Osteocyte (in vitro differentiated cells): ENCODE data around the gene MS4A4A. TPM values are rescaled to one million over a fixed set of nuclear protein-coding genes. Genes with fewer than 3 reads are reported as not detected.
A peak's percentile ranks its signal among the peaks of the same experiment; 100 is the strongest.

Experiments
- DNase-seq: peaks from one replicate; pipeline ENCODE4 v3.0.0; 2021; ENCODE audit warnings: mixed read lengths; ENCODE audit not compliant: unreplicated experiment; ENCODE audit errors: extremely low spot score
- H3K27ac Mint-ChIP-seq: one replicate; pipeline ENCODE4 v1.8.0; 2021; ENCODE audit warnings: mild to moderate bottlenecking, mixed read lengths; ENCODE audit not compliant: unreplicated experiment
- H3K27me3 Mint-ChIP-seq: one replicate; pipeline ENCODE4 v1.8.0; 2021; ENCODE audit warnings: mixed read lengths; ENCODE audit not compliant: unreplicated experiment
- H3K36me3 Mint-ChIP-seq: one replicate; pipeline ENCODE4 v1.8.0; 2021; ENCODE audit warnings: mixed read lengths; ENCODE audit not compliant: unreplicated experiment
- H3K4me1 Mint-ChIP-seq: one replicate; pipeline ENCODE4 v1.8.0; 2021; ENCODE audit warnings: mixed read lengths; ENCODE audit not compliant: unreplicated experiment
- H3K4me3 Mint-ChIP-seq: one replicate; pipeline ENCODE4 v1.8.0; 2021; ENCODE audit warnings: mild to moderate bottlenecking, moderate library complexity, mixed read lengths; ENCODE audit not compliant: unreplicated experiment
- H3K9me3 Mint-ChIP-seq: one replicate; pipeline ENCODE4 v1.8.0; 2021; ENCODE audit warnings: mixed read lengths; ENCODE audit not compliant: unreplicated experiment
- total RNA-seq: library from RNA; stranded (reverse); gene quantifications from 2 replicates; pipeline ENCODE4 v1.2.1, GENCODE V29; 2021
- TF ChIP-seq, protein P1 (sequence below): fragments of 200-600 bp; sonication (generic); IDR thresholded peaks from 2 replicates; pipeline ENCODE4 v1.5.0; 2021; ENCODE audit warnings: antibody characterized with exemption, mild to moderate bottlenecking, moderate library complexity

MS4A4A gene
- total RNA-seq, 1 donor from 2014 or later, result not detected

DNA sequence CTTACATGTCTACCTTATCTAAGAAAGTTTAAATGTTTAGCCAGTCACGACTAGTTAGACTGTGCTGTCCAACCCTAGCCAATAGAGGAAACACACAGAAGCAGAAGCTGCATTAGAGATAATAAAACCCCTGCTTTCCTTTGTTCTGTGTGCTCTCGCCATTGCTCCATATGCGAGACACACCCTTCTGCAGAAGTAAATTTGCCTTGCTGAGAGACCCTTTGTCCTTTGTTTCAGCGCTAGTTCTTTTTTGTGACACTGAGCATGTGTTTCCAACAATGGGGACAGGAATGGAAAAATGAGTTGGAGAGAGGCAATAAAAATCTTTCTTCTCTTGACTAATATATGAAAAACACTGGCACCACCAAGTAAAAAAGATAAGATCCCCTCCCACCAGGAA is 19.5 kb upstream of the MS4A4A start:
- TF ChIP-seq, protein P1, sequence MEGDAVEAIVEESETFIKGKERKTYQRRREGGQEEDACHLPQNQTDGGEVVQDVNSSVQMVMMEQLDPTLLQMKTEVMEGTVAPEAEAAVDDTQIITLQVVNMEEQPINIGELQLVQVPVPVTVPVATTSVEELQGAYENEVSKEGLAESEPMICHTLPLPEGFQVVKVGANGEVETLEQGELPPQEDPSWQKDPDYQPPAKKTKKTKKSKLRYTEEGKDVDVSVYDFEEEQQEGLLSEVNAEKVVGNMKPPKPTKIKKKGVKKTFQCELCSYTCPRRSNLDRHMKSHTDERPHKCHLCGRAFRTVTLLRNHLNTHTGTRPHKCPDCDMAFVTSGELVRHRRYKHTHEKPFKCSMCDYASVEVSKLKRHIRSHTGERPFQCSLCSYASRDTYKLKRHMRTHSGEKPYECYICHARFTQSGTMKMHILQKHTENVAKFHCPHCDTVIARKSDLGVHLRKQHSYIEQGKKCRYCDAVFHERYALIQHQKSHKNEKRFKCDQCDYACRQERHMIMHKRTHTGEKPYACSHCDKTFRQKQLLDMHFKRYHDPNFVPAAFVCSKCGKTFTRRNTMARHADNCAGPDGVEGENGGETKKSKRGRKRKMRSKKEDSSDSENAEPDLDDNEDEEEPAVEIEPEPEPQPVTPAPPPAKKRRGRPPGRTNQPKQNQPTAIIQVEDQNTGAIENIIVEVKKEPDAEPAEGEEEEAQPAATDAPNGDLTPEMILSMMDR, result no peak

DNA sequence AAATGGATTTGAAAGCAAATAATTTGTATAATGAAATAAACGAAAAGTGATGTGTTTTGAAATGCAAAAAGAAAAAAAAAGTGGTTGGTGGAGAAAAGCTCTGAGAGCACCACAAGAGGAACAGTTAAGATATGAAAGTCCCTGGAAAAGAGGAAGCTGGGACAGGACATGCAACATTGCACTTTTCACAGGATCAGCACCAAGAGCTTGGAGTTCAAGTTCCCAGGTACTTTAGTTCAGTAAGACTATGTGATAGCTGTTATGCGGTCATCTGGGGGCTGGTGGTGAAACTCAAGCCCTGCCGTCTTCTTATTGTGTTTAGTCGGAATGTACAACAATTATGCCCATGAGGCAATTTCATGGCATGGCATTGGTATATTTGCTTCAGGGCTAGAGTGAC is 17.1 kb upstream of the MS4A4A start:
- peaks cover 14% of the 10 kb centered on the region for H3K27me3 Mint-ChIP-seq
- H3K9me3 Mint-ChIP-seq, result no peaks in the 10 kb centered on the region
- H3K36me3 Mint-ChIP-seq, result no peaks in the 10 kb centered on the region
- TF ChIP-seq, protein P1, result no peak
- no peak overlapping the region for H3K4me3 Mint-ChIP-seq
- no peaks in the 10 kb centered on the region for H3K4me1 Mint-ChIP-seq
- H3K27ac Mint-ChIP-seq, result no peak overlapping the region
- no peak for DNase-seq

More for the DNA sequence above, 19.5 kb upstream of the MS4A4A start:
- H3K4me3 Mint-ChIP-seq, result no peak overlapping the region
- H3K27ac Mint-ChIP-seq, result no peak overlapping the region
- no peaks in the 10 kb centered on the region for H3K36me3 Mint-ChIP-seq
- no peaks in the 10 kb centered on the region for H3K9me3 Mint-ChIP-seq
- no peaks in the 10 kb centered on the region for H3K4me1 Mint-ChIP-seq
- DNase-seq, result no peak
- peaks cover 17% of the 10 kb centered on the region for H3K27me3 Mint-ChIP-seq

DNA sequence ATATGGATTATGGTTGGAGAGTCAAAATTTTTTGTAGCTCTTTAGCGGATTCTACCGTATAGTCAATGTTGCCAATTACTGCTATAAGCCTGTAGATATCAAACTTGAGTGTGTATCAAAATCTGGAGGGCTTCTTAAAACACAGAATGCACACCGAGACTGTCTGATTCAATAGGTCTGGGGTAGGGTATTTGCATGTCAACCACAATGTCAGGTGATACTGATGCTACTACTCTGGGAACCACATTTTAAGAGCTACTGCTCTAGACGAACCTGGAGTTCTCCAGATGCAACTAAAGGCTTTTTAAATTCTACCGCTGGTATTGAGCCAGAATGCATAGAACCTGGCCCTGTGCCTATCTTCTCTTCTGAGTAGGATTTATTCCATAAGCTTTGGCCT is 15.8 kb upstream of the MS4A4A start:
- Mint-ChIP-seq H3K27me3 (peaks cover 11% of the 10 kb centered on the region), H3K27ac (no peak overlapping the region), H3K4me1 (no peaks in the 10 kb centered on the region), H3K9me3 (no peaks in the 10 kb centered on the region), H3K4me3 (no peak overlapping the region), H3K36me3 (no peaks in the 10 kb centered on the region)
- DNase-seq, result no peak
- TF ChIP-seq, protein P1, result no peak

DNA sequence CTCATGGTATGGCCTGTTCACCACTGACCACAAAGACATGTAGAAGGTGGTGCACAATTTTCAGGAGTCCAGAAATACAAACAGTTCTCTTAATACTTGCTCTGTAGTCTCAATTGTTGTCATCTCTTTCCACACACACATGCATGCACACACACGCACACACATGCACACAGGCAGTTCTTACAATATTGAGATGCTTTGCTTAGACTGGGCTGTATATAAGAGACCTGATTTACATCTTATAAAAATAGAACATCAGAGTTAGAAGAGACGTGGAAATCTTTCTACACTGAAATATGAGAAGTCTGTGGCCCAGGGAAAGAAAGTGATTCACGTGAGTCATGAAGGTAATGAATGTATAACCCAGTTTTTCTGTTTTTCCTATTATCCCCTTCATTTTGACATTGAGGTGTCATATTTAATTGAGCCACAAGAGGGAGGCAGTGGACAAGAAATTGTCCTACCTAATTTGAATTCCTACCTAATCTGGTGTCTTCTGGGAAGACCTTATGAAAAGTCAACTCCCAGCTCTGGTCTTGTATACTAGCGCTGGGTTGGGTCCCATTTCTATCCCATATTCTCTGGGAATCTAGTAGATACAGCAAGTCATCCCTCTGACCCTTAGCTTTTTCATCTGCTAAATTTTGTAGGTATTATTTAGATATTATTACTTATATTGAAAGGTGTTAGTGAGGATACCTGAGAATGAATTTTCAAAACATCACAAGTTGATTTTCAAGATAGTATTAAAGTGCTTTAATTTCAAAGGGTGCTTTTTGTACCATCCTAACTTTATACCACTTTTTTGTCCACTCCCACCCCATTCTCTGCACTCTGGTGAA is 14.9 kb upstream of the MS4A4A start:
- H3K4me3 Mint-ChIP-seq, result no peak overlapping the region
- peaks cover 11% of the 10 kb centered on the region for H3K27me3 Mint-ChIP-seq
- H3K27ac Mint-ChIP-seq, result no peak overlapping the region
- TF ChIP-seq, protein P1, result peak; percentile 79
- DNase-seq, result no peak
- H3K4me1 Mint-ChIP-seq, result no peaks in the 10 kb centered on the region
- H3K36me3 Mint-ChIP-seq, result no peaks in the 10 kb centered on the region
- no peaks in the 10 kb centered on the region for H3K9me3 Mint-ChIP-seq

DNA sequence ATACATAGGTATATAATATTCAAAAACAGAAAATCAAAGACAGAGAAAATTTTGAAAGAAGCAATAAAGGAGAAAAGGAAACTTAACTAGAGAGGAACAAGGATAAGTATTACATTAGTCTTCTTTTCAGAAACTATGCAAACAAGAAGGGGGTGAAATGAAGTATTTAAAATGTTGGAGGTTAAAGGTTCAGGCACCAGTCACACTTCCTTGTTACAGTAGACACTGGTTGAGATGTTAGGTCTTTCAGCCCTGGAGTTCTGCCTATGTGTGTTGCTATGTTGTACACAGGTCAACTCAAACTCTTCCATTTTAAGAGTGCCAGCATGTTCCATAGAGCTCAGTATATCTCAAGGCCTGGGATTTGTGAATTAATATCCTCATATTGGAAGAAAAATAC is 6.0 kb upstream of the MS4A4A start:
- H3K36me3 Mint-ChIP-seq, result no peaks in the 10 kb centered on the region
- H3K4me3 Mint-ChIP-seq, result no peak overlapping the region
- peaks cover 28% of the 10 kb centered on the region for H3K4me1 Mint-ChIP-seq
- no peaks in the 10 kb centered on the region for H3K27me3 Mint-ChIP-seq
- H3K27ac Mint-ChIP-seq, result peak overlapping the region; percentile 64
- no peak for DNase-seq
- H3K9me3 Mint-ChIP-seq, result peaks cover 10% of the 10 kb centered on the region
- TF ChIP-seq, protein P1, result no peak
